ENCODE results near the gene SBK2.
"Not testable (repeated sequence)": the region's sequence is repeated elsewhere in the genome, so short reads cannot be mapped to it uniquely, and the experiment has no call there.

SBK2 gene

GRCh38 chr19:55536951-55537740, at the start of gene SBK2:
Gene SBK2, minus strand, starts transcription at chr19:55537133. Its CDS starts 839 bp downstream, at chr19:55536294.
- DNase-seq (ENCODE audit: low read depth in 3 of 3): no peak

GRCh38 chr19:55585658-55586339, 48.9 kb upstream of the SBK2 start:
- DNase-seq (ENCODE audit: low read depth in 3 of 3): peak in 1 of 3 donors; percentile 53

GRCh38 chr19:55584871-55585270, 47.9 kb upstream of the SBK2 start:
- no peak for DNase-seq (ENCODE audit: low read depth in 3 of 3)

DNA sequence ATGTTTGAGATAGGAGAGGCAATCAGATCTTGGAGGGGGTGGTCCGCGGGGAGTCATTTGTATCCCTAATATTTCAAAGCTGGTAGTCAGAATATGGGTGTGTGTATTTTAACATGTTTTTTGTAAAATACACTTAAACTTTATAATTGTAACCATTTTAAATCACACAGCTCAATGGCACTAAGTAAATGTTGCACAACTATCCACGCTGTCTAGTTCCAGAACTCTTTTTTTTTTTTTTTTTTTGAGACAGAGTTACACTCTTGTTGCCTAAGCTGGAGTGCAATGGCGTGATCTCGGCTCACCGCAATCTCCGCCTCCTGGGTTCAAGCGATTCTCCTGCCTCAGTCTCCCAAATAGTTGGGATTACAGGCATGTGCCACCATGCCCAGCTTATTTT, 47.0 kb upstream of the SBK2 start:
- not testable (repeated sequence) for DNase-seq (ENCODE audit: low read depth in 3 of 3)

DNA sequence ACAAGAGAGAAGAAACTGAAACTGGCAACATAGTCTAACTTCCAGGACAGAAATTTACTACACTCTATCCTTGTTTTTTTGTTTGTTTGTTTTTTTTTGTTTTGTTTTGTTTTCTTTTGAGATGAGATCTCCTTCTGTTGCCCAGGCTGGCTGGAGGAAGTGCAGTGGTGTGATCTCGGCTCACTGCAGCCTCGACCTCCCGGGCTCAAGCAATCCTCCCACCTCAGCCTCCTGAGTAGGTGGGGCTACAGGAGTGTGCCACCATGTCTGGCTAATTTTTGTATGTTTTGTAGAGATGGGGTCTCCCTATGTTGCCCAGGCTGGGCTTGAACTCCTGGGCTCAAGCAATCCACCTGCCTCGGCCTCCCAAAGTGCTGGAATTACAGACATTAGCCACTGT, 45.4 kb upstream of the SBK2 start:
- not testable (repeated sequence) for DNase-seq (ENCODE audit: low read depth in 3 of 3)

DNA sequence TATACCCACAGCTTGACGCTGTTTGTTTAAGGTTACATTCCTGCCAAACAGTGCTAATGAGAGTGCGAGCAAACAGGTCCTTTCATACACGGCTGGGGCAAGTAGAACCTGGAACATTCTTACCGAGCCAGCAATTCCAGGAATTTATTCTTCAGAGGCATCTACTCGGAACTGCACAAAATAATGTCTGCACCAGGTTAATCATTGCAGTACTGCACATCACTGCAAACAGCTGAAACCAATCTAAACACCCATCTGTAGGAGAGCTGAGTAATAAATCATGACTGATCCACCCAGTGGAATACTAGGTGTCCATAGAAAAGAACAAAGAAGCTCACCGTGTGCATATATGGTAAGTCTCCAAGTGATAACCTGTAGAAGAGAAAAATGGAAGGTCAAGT, 44.9 kb upstream of the SBK2 start:
- DNase-seq (ENCODE audit: low read depth in 3 of 3): no peak

DNA sequence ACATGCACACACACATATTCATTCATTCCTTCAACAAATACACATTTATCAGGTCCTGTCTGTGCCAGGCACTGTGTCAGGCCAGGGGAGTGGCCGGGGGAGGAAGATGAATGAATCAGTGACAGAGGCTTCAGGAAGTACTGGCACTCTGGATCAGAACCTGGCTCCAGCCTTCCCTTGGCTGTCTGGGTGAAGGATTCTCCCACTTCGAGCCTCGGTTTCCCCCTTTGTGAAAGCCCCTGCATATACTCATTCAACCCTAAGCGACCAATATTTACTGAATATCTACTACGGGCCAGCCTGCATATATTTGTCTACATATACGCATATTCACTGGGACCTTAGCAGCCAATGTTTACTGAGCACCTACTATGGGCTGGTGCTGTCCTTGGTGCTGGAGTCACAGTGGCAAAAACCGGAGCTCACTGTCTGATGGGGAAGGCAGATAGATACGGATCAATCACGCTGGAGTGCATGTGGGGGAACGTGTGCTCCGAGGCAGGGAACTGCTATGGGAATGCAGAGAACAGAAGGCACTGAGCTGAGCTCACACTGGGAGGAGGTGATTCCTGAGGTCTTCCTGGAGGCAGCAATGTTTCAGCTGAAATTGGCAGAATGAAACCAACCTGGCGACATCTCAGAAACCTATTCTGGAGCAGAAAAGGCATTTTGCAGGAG, 44.4 kb upstream of the SBK2 start:
- no peak for DNase-seq (ENCODE audit: low read depth in 3 of 3)

DNA sequence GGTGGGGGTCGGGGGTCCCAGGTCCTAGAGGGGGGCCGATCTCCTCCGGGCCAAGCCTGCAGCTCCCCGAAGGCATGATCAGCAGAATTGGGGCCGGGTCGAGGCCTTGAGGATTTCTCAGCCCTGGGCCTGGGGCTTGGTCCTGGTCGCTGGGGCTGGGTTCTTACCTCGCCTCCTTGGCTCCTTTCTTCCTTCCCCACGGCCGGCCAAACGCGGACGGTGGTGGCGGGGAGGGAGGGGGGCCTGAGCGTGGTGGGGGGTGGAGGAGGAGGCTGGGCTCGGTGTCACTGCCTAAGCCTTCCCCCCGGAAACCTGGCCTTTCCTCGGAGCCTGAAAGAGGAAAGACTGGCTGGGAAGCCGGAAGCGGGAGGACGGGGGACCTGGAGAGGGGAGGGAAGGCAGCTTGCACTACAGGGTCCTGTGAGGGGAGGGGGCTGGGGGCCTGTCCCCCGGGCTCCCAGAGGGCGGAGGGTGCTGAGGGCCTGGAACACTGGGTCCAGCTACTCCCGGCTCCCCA, 43.8 kb upstream of the SBK2 start, which contains the start of gene ZNF579:
TSS of gene ZNF579 (minus strand) at position 221 of the 517 bp plus-strand sequence. CDS start 1,209 bp downstream, outside the sequence.
- peak; percentile 69 to 78 (median 69) for DNase-seq (ENCODE audit: low read depth in 3 of 3)

DNA sequence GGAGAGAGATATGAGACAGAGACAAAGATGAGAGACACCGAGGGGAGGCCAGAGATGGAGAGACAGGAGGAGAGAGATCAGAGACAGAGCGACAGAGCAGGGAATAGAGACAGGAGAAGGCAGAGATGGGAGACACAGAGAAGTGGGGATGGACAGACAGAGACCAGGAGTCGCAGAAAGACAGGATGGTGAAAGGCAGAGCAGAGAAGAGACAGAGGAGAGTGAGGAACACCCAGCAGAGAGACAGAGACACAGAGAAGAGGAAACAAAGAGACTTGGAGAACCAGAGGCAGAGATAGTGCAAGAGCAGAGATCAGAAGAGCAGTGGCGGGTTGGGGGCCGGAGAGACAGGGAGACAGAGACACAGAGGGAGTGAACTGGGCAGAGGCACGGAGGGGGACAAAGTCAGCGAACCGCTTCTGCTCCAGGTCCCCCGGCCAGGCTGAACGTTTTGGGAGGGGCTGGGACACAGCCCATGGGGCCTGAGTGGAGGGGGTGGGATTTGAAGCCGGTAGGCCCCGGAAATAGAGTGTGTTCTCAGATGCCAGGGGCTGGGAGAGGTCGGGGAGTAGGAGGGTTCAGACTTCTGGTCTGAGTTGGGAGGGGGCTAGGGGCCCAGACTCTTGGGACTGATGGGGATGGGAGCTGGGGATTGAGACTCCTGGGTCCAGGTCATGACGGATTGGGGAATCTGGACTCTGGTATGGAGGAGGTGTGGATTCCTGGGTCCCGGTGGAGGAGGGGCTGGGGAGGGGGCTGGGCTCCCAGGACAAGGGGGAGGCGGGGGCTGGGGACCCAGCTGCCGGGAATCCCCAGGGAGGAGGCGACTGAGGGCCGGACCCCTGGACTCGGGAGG, 43.1 kb upstream of the SBK2 start:
- DNase-seq (ENCODE audit: low read depth in 3 of 3): no peak

DNA sequence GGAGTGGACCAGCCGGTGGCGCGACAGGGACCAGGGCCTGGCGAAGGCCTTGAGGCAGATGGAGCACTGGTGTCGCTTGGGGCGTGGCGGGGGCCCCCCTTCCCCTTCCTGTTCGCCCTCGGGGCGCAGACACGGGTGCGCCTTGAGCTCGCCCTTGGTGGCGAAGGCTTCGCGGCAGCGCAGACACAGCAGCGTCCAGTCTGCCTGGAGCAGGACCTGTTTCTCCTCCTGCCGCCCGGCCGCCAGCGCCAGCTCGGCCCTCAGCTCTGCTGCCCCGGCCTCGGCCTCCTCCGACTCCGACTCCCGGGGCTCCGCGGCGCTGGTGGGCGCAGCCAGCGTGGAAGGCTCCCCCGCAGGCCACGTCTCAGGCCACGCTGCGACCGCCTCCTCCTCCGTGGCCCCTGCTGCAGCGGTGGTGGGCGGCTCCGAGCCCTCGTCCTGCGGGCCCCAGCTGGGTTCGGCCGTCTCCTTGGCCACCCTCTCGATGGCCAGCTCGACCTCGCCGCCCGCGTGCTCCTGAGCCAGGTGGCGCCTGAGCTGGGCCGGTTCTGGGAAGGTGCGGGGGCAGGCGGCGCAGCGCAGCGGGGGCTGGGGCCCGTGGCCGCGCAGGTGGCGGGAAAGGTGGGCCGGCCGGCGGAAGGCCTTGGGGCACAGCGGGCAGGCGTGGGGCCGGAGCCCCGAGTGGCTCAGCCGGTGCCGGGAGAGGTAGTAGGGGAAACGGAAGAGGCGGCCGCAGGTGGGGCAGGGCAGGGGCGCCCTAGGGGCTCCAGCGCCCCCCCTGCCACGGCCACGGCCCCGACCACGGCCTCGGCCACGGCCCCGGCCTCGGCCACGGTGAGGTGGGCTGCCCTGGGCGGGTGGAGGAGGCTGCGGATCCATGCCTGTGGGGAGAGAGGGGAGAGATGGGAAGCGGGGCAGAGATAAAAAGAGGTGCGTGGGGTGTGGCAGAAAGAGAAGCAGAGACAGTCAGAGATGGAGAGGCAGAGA, 42.1 kb upstream of the SBK2 start:
- DNase-seq (ENCODE audit: low read depth in 3 of 3): no peak

DNA sequence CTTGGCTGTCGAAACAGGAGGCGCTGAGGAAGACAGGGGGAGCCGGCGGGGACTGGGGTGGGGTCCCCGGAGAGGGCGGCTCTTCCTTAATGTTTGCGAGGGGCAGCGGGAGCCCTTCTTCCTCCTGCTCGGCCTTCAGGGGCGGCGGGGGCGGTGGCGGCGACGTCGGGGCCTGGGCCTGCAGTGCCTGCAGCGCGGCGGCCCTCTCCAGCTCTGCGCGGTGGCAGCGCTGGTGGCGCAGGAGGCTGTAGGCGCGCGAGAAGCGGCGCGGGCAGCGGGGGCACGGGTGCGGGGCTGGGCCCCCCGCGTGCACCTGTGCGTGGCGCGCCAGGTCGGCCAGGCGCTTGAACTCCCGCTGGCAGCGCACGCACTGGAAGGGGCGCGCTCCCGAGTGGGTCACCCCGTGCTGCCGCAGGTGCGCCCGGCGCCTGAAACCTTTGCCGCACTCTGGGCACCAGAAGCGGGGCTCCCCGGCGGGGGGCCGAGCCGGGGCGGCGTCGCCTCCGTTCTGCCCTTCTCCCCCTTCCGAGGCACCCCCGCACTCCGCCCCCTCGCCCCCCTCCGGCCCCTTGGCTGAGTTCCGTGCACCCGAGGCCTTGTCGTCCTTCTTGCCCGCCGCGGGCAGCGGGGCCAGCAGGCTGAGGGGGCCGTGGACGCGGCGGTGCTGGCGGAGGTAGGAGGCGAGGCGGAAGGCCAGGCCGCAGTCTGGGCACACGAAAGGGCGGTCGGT, 41.3 kb upstream of the SBK2 start:
- no peak for DNase-seq (ENCODE audit: low read depth in 3 of 3)

GRCh38 chr19:55576746-55577145, 39.8 kb upstream of the SBK2 start:
- no peak for DNase-seq (ENCODE audit: low read depth in 3 of 3)

- not testable (repeated sequence) for DNase-seq (ENCODE audit: low read depth in 3 of 3)
Measured at GRCh38 chr19:55573929-55574328, 37.0 kb upstream of the SBK2 start.

- not testable (repeated sequence) for DNase-seq (ENCODE audit: low read depth in 3 of 3)
Measured at GRCh38 chr19:55569477-55569876, 32.5 kb upstream of the SBK2 start.

- no peak for DNase-seq (ENCODE audit: low read depth in 3 of 3)
Measured at GRCh38 chr19:55567708-55568328, 30.9 kb upstream of the SBK2 start.

- DNase-seq (ENCODE audit: low read depth in 3 of 3): no peak
Measured at GRCh38 chr19:55566823-55567222, 29.9 kb upstream of the SBK2 start.

DNA sequence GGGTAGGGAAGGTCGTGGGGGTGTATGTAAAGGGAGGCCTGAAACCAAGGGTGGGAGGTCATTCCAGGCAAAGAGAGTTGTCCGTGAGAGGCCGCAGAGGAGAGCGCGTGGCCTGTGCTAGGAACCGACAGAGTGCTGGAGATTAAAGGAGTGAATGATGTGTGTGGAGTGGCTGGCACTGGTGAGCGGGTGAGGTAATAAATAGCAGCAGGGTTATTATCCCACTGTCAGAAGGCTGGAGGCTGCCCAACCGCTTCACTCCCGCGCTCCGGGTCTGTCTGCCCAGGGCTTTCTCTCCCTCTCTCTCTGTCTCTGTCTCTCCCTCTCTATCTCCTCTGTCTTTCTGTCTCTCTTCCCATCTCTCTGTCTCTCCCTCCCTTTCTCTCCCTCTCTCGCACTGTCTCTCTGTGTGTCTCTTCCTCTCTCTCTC, 26.3 kb upstream of the SBK2 start:
- no peak for DNase-seq (ENCODE audit: low read depth in 3 of 3)

GRCh38 chr19:55559684-55560083, 22.8 kb upstream of the SBK2 start:
- DNase-seq (ENCODE audit: low read depth in 3 of 3): no peak

DNA sequence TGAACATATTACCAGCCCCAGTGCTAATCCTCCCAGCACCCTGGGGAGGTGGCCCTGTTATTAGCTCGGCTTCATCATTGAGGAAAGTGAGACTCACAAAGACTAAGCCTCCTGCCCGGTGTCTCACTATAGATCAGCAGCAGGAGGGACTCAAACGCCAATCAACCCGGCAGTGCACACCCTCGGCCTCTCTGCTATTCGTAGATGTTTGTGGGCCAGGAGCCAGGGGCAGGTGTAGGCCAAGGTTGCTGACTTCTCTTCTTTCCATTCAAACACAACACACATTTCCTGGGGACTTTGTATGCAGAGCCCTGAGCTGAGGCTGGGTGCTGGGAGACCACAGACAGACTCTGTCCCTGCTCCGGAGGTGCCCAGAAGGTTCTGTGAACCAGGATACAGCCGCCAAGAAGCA, 17.8 kb upstream of the SBK2 start:
- DNase-seq (ENCODE audit: low read depth in 3 of 3): no peak
